Epithelial cell of proximal tubule (primary cell): ENCODE data around the gene CFAP299. TPM values are rescaled to one million over a fixed set of nuclear protein-coding genes. Genes with fewer than 3 reads are reported as not detected.
A peak's percentile ranks its signal among the peaks of the same experiment; 100 is the strongest.
"Not testable (repeated sequence)": the region's sequence is repeated elsewhere in the genome, so short reads cannot be mapped to it uniquely, and the experiment has no call there.

ENCODE experiments used
- DNase-seq: peaks from one replicate; pipeline ENCODE4 v3.0.0-alpha.2; 2011; ENCODE audit warnings: low read depth
- H3K4me3 ChIP-seq: 2 replicates; pipeline ENCODE4 v1.5.1; 2011; ENCODE audit warnings: low read depth, mild to moderate bottlenecking, low read length
- CTCF ChIP-seq: conservative IDR thresholded peaks from 2 replicates; pipeline ENCODE4 v1.5.1; 2012; ENCODE audit warnings: low read depth, mild to moderate bottlenecking, low read length
- total RNA-seq: library from RNA; depleted of rRNA; stranded (reverse); fragments of >200 nt; gene quantifications from 2 replicates; pipeline ENCODE4 v1.2.3, GENCODE V29; 2015

Gene CFAP299
- total RNA-seq, 1 donor from 2014 or later = not detected

DNA sequence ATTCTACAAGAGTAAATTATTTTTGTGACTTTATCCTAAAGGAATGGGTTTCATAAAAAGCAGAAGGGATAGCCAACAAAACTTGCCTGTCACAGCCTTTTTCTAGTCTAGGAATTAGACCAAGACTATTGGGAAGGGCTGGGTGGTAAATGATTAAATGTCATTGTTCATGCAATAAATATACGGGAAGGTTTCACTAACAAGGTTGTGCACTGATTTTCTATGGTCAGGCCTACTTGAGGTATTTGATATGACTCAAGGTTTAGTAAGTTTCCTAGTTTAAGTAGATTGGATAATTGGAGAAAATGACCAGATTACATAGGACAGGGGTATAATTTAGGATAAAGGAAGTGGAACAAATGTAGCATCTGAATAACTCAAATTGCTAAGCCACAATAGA is 445.9 kb downstream of the CFAP299 start:
- TF ChIP-seq CTCF = no peak
- peak; percentile 53 for DNase-seq
- H3K4me3 ChIP-seq = no peak overlapping the region

GRCh38 chr4:80787306-80787705 is 451.8 kb downstream of the CFAP299 start:
- no peak for DNase-seq
- no peak for TF ChIP-seq CTCF
- H3K4me3 ChIP-seq = no peak overlapping the region

DNA sequence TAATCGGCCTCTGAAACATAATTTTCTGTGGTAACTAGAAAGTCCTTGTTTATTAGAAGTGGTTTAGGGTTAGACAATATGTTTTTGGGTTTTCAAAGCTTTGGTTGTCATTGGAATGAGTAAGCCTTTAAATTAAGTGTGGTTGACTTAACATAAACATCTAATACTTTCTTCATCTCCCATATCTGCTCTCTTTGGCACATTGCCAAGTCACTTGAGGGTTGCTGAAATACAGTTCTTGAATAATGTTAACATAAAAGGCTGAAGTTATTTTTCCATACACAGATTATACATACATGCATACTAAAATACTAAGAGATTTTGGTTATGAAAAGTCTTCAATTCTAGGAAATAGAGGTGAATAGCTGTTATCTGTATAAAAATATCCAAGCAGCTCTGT is 453.3 kb downstream of the CFAP299 start:
- TF ChIP-seq CTCF = no peak
- no peak for DNase-seq
- no peak overlapping the region for H3K4me3 ChIP-seq

- no peak for TF ChIP-seq CTCF
- no peak for DNase-seq
- H3K4me3 ChIP-seq = no peak overlapping the region
These were observed 454.6 kb downstream of the CFAP299 start for GRCh38 chr4:80790152-80790551.

DNA sequence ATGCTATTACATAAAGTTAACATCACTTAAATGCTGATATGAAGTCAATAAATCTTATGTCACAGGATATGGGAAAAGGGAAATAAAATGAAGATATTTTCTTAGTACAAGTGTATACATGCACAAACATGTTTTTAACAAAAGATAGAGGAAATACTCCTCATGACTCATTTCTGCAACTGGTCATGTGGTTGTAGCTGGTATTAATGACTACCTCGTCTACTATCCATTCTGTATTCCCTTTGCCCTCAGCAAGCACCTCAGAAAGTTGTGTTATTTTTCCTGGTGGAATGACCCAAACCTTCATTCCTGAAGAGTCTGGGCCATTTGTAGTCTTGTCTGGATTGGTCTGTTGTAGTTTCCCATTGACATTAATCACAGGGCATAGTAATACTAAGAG is 458.1 kb downstream of the CFAP299 start:
- not testable (repeated sequence) for DNase-seq, H3K4me3 ChIP-seq

- no peak for DNase-seq
- no peak for TF ChIP-seq CTCF
- no peak overlapping the region for H3K4me3 ChIP-seq
These were observed 462.6 kb downstream of the CFAP299 start for GRCh38 chr4:80798082-80798481.

DNA sequence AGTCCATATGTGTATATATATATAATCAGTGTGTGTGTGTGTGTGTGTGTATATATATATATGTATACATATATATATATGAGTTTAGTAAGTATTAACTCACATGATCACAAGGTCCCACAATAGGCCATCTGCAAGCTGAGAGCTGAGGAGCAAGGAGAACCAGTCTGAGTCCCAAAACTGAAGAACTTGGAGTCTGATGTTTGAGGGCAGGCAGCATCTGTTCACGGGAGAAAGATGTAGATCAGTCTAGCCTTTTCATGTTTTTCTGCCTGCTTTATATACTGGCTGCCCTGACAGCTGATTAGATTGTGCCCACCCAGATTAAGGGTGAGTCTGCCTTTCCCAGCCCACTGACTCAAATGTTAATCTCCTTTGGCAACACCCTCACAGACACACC is 465.2 kb downstream of the CFAP299 start:
- not testable (repeated sequence) for DNase-seq, H3K4me3 ChIP-seq

GRCh38 chr4:80803337-80803736 is 467.8 kb downstream of the CFAP299 start:
- DNase-seq = no peak
- no peak overlapping the region for H3K4me3 ChIP-seq
- no peak for TF ChIP-seq CTCF
